LHCN-M2 (cell line): Measurements from ENCODE around the gene MCUB. TPM values are rescaled to one million over a fixed set of nuclear protein-coding genes. Genes with fewer than 3 reads are reported as not detected.
"Not testable (repeated sequence)": the region's sequence is repeated elsewhere in the genome, so short reads cannot be mapped to it uniquely, and the experiment has no call there.

Experiments used
- DNase-seq: peaks from one replicate; pipeline ENCODE4 v3.0.0-alpha.2; 2012; ENCODE audit warnings: low read depth
- total RNA-seq: library from RNA; depleted of rRNA; stranded (reverse); fragments of >200 nt; gene quantifications from 2 replicates; pipeline ENCODE4 v1.2.3, GENCODE V29; 2014

MCUB gene
- total RNA-seq, 1 experiment from 2014 or later, result 104 TPM

GRCh38 chr4:109678472-109678871, 118.4 kb downstream of the MCUB start:
- not testable (repeated sequence) for DNase-seq

GRCh38 chr4:109678925-109679324, 118.9 kb downstream of the MCUB start:
- not testable (repeated sequence) for DNase-seq

- DNase-seq, result no peak
These were observed 122.8 kb downstream of the MCUB start for GRCh38 chr4:109682875-109683274.

GRCh38 chr4:109683621-109684253, 123.7 kb downstream of the MCUB start:
- no peak for DNase-seq

GRCh38 chr4:109684727-109685126, 124.7 kb downstream of the MCUB start:
- no peak for DNase-seq

- DNase-seq, result no peak
These were observed 130.8 kb downstream of the MCUB start for GRCh38 chr4:109690690-109691410.

GRCh38 chr4:109691411-109691920, 131.4 kb downstream of the MCUB start:
- peak; percentile 27 for DNase-seq

- no peak for DNase-seq
These were observed 138.6 kb downstream of the MCUB start for GRCh38 chr4:109698656-109699055.

- DNase-seq, result no peak
These were observed 139.6 kb downstream of the MCUB start for GRCh38 chr4:109699553-109700225.

- no peak for DNase-seq
These were observed 141.7 kb downstream of the MCUB start for GRCh38 chr4:109701566-109702410.

GRCh38 chr4:109702950-109703663, 143.1 kb downstream of the MCUB start, which contains the start of gene CASP6:
Gene CASP6, minus strand, starts transcription at chr4:109703445. Its CDS starts 50 bp downstream, at chr4:109703395.
- peak; percentile 75 for DNase-seq

GRCh38 chr4:109703664-109704361, 143.8 kb downstream of the MCUB start:
- DNase-seq, result peak; percentile 16

GRCh38 chr4:109708435-109708834, 148.4 kb downstream of the MCUB start:
- no peak for DNase-seq

GRCh38 chr4:109708990-109709389, 148.9 kb downstream of the MCUB start:
- no peak for DNase-seq

GRCh38 chr4:109713500-109713899, 153.5 kb downstream of the MCUB start:
- no peak for DNase-seq

GRCh38 chr4:109718759-109719158, 158.7 kb downstream of the MCUB start:
- DNase-seq, result no peak

GRCh38 chr4:109719604-109720003, 159.6 kb downstream of the MCUB start:
- DNase-seq, result no peak

- DNase-seq, result peak; percentile 46
These were observed 161.0 kb downstream of the MCUB start for GRCh38 chr4:109721033-109721432.

- DNase-seq, result no peak
These were observed 162.3 kb downstream of the MCUB start for GRCh38 chr4:109722357-109722756.

GRCh38 chr4:109723110-109723509, 163.1 kb downstream of the MCUB start:
- no peak for DNase-seq
